GM19397 (cell line): ENCODE measurements around the gene HEATR5B.
"Not testable (repeated sequence)": the region's sequence is repeated elsewhere in the genome, so short reads cannot be mapped to it uniquely, and the experiment has no call there.

Experiments
- ATAC-seq: cut with Tn5 transposase; IDR thresholded peaks from one replicate; pipeline ENCODE4 v1.9.1; 2021; ENCODE audit warnings: mild to moderate bottlenecking, moderate library complexity; ENCODE audit not compliant: unreplicated experiment

Gene HEATR5B

GRCh38 chr2:37068686-37069085 lies 15.5 kb downstream of the HEATR5B start:
- no peak for ATAC-seq

GRCh38 chr2:37061776-37062175 lies 22.4 kb downstream of the HEATR5B start:
- no peak for ATAC-seq

- ATAC-seq, result no peak
Observed at GRCh38 chr2:37061013-37061711, 23.0 kb downstream of the HEATR5B start.

GRCh38 chr2:37060446-37060845 lies 23.7 kb downstream of the HEATR5B start:
- no peak for ATAC-seq

- no peak for ATAC-seq
Observed at GRCh38 chr2:37059841-37060240, 24.3 kb downstream of the HEATR5B start.

GRCh38 chr2:37052600-37053332 lies 31.4 kb downstream of the HEATR5B start:
- ATAC-seq, result no peak

GRCh38 chr2:37039580-37039979 lies 44.6 kb downstream of the HEATR5B start:
- ATAC-seq, result no peak

- no peak for ATAC-seq
Observed at GRCh38 chr2:37037771-37038170, 46.4 kb downstream of the HEATR5B start.

GRCh38 chr2:37029758-37030157 lies 54.4 kb downstream of the HEATR5B start:
- no peak for ATAC-seq

- no peak for ATAC-seq
Observed at GRCh38 chr2:37026050-37026449, 58.1 kb downstream of the HEATR5B start.

GRCh38 chr2:37020887-37021796 lies 63.0 kb downstream of the HEATR5B start:
- ATAC-seq, result no peak

GRCh38 chr2:37020212-37020886 lies 63.8 kb downstream of the HEATR5B start:
- no peak for ATAC-seq

GRCh38 chr2:37013315-37013641 lies 70.9 kb downstream of the HEATR5B start:
- ATAC-seq, result no peak

GRCh38 chr2:37011130-37011529 lies 73.0 kb downstream of the HEATR5B start:
- ATAC-seq, result no peak

GRCh38 chr2:37005118-37005868 lies 78.9 kb downstream of the HEATR5B start:
- peak; percentile 97 for ATAC-seq

GRCh38 chr2:37000988-37001556 lies 83.1 kb downstream of the HEATR5B start:
- ATAC-seq, result no peak

GRCh38 chr2:37000318-37000717 lies 83.9 kb downstream of the HEATR5B start:
- ATAC-seq, result no peak

- ATAC-seq, result not testable (repeated sequence)
Observed at GRCh38 chr2:36999416-36999815, 84.8 kb downstream of the HEATR5B start.

- no peak for ATAC-seq
Observed at GRCh38 chr2:36993841-36994620, 90.1 kb downstream of the HEATR5B start.
